Body of pancreas (tissue), 4 donors: Measurements from ENCODE around the gene CISTR.

Experiments
- CTCF ChIP-seq, 7 experiments: fragments of 450-650 bp in 4 of 7; fragments of 200-600 bp in 3 of 7; sonication (generic) in 3 of 7; IDR thresholded peaks; one replicate each; pipeline ENCODE4 v1.5.1; 2016 to 2019; ENCODE audit warnings: antibody characterized with exemption in 7 of 7
- POLR2A ChIP-seq, 3 donors: fragments of 450-650 bp; IDR thresholded peaks; one replicate each; pipeline ENCODE4 v1.6.1; 2016; ENCODE audit warnings: antibody characterized with exemption in 3 of 3, mild to moderate bottlenecking in 2 of 3

DNA sequence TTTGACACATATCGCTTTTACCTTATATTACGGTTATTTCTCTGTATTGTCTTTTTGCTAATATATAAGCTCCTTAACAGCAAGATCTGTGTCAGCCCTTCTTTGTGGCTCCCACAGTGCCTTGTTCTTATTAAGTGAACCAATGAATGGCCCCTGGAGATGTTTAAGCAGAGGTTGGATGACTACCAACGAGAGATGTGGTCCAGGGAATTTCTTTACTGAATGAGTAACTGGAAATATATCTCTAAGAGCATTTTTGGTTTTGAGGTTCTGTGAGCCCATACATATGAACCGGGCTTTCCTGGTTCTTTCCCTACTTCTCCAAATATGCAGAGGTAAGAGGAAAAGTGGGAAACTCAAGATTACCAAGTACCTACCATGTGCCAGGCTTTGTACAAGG is 48.0 kb downstream of the CISTR start:
- TF ChIP-seq POLR2A (IDR thresholded peaks at IDR 0.05) (no peak), CTCF (IDR thresholded peaks at IDR 0.05) (no peak)
